GM12878 (cell line): ENCODE results near the gene SLC15A1. TPM values are rescaled to one million over a fixed set of nuclear protein-coding genes. Genes with fewer than 3 reads are reported as not detected.

Source experiments
- ATAC-seq: fragments of 200-7000 bp; cut with Tn5 transposase; 3 replicates; pipeline ENCODE4 v1.9.1; 2020; ENCODE audit warnings: mild to moderate bottlenecking, moderate library complexity
- BruUV-seq: library from RNA; stranded (reverse); fragments of 400-500 nt; replicated peaks from 2 replicates; lab custom pipeline; 2021; lab: Mats Ljungman, UMichigan
- CTCF ChIA-PET: fragments of 300-600 bp; sonication (Branson Sonifier 250); formaldehyde crosslinking; extraction: SDS; loops from one replicate; lab custom pipeline; 2021; ENCODE audit warnings: inconsistent platforms; lab: Yijun Ruan, JAX
- POLR2A ChIA-PET: fragments of 350-600 bp; formaldehyde crosslinking; extraction: SDS; loops from one replicate; lab custom pipeline; 2021; ENCODE audit warnings: inconsistent platforms; lab: Charles Lee
- RAD21 ChIA-PET: fragments of 300-600 bp; sonication (Branson Sonifier 250); formaldehyde crosslinking; loops from one replicate; lab custom pipeline; 2023; ENCODE audit warnings: antibody characterized with exemption; ENCODE audit not compliant: unreplicated experiment; lab: Charles Lee
- SMC1A ChIA-PET: fragments of 300-600 bp; sonication (Branson Sonifier 250); formaldehyde crosslinking; loops from one replicate; lab custom pipeline; 2023; ENCODE audit not compliant: unreplicated experiment, uncharacterized antibody; lab: Charles Lee
- DNase-seq: peaks from one replicate; pipeline ENCODE4 v3.0.0-alpha.2; 2011; ENCODE audit warnings: low read depth, low spot score
- FAIRE-seq: peaks from 3 replicates; lab custom pipeline; 2011; peaks lifted over from hg19 to GRCh38; lab: Jason Lieb, UNC
- H2AFZ ChIP-seq: 2 replicates; pipeline ENCODE4 v1.6.0; 2011; ENCODE audit warnings: low read depth, low read length, control low read depth; ENCODE audit not compliant: control insufficient read depth
- H3K27ac ChIP-seq: 2 replicates; pipeline ENCODE4 v1.5.1; 2011; ENCODE audit warnings: control low read depth; ENCODE audit not compliant: control insufficient read depth, insufficient read depth
- H3K27me3 ChIP-seq, 2 experiments: replicated peaks in 1 of 2; 2 replicates each; pipeline versions ENCODE4 v1.6.0 to v1.6.1; 2011; ENCODE audit warnings: low read length in 1 of 2; ENCODE audit not compliant: control insufficient read depth in 2 of 2, insufficient read depth in 2 of 2
- H3K36me3 ChIP-seq, 2 experiments: 2 replicates each; pipeline ENCODE4 v1.5.1; 2011; ENCODE audit warnings: low read length in 1 of 2; ENCODE audit not compliant: control insufficient read depth in 2 of 2, insufficient read depth in 2 of 2
- H3K4me1 ChIP-seq: 2 replicates; pipeline ENCODE4 v1.6.1; 2011; ENCODE audit warnings: mild to moderate bottlenecking, low read length, moderate library complexity, mixed read lengths; ENCODE audit not compliant: control insufficient read depth, insufficient read depth
- H3K4me2 ChIP-seq: 2 replicates; pipeline ENCODE4 v1.6.0; 2011; ENCODE audit warnings: control low read depth; ENCODE audit not compliant: control insufficient read depth, insufficient read depth
- H3K4me3 ChIP-seq: fragments of 200-600 bp; sonication (generic); 2 replicates; pipeline ENCODE4 v1.5.1; 2016
- H3K79me2 ChIP-seq: 2 replicates; pipeline ENCODE4 v1.6.0; 2011; ENCODE audit warnings: low read length; ENCODE audit not compliant: control insufficient read depth, insufficient read depth
- H3K9ac ChIP-seq: 2 replicates; pipeline ENCODE4 v1.8.0; 2011; ENCODE audit warnings: low read length, control low read depth, mixed read lengths; ENCODE audit not compliant: control insufficient read depth, insufficient read depth
- H3K9me3 ChIP-seq: replicated peaks from 3 replicates; pipeline ENCODE4 v1.5.1; 2011; ENCODE audit warnings: mild to moderate bottlenecking, low read length; ENCODE audit not compliant: control insufficient read depth, insufficient read depth
- H4K20me1 ChIP-seq: 2 replicates; pipeline ENCODE4 v1.6.0; 2011; ENCODE audit not compliant: control insufficient read depth, insufficient read depth
- BCL11A ChIP-seq: IDR thresholded peaks from 2 replicates; pipeline ENCODE4 v1.6.1; 2011; ENCODE audit warnings: low read depth, low read length
- ETV6 ChIP-seq, 2 experiments: fragments of 450-650 bp in 1 of 2; IDR thresholded peaks in 1 of 2; conservative IDR thresholded peaks in 1 of 2; 2 replicates each; pipeline ENCODE4 v1.6.1; 2014; ENCODE audit warnings: antibody characterized with exemption in 1 of 2, borderline replicate concordance in 1 of 2, low read depth in 1 of 2, mild to moderate bottlenecking in 1 of 2, moderate library complexity in 1 of 2
- JUND ChIP-seq: IDR thresholded peaks from 2 replicates; pipeline ENCODE4 v1.6.1; 2012; ENCODE audit warnings: low read depth, mild to moderate bottlenecking, low read length, improper control_type of control experiment, moderate library complexity
- KAT2A ChIP-seq: conservative IDR thresholded peaks from 2 replicates; pipeline ENCODE4 v1.6.1; 2011; ENCODE audit warnings: low read depth, low read length; ENCODE audit not compliant: control insufficient read depth
- NFIC ChIP-seq: IDR thresholded peaks from 2 replicates; pipeline ENCODE4 v1.6.1; 2012; ENCODE audit warnings: low read depth, mild to moderate bottlenecking, inconsistent platforms, low read length, moderate library complexity
- RBBP5 ChIP-seq: fragments of 200-600 bp; sonication (generic); conservative IDR thresholded peaks from 2 replicates; pipeline ENCODE4 v1.6.1; 2016
- RELA ChIP-seq: fragments of 450-650 bp; IDR thresholded peaks from 2 replicates; pipeline ENCODE4 v1.8.0; 2014; ENCODE audit warnings: borderline replicate concordance; ENCODE audit not compliant: partially characterized antibody
- RELB ChIP-seq: fragments of 450-650 bp; IDR thresholded peaks from 2 replicates; pipeline ENCODE4 v1.6.1; 2017; ENCODE audit warnings: low read depth, mild to moderate bottlenecking, moderate library complexity
- SIX5 ChIP-seq: IDR thresholded peaks from 2 replicates; pipeline ENCODE4 v1.6.1; 2011; ENCODE audit warnings: mild to moderate bottlenecking, low read depth, low read length, moderate library complexity; ENCODE audit not compliant: severe bottlenecking
- SUPT20H ChIP-seq: IDR thresholded peaks from 2 replicates; pipeline ENCODE4 v1.6.1; 2011; ENCODE audit warnings: low read depth, mild to moderate bottlenecking, low read length, moderate library complexity, borderline replicate concordance; ENCODE audit not compliant: control insufficient read depth
- TBL1XR1 ChIP-seq: IDR thresholded peaks from 2 replicates; pipeline ENCODE4 v1.6.1; 2012; ENCODE audit warnings: low read depth, low read length, improper control_type of control experiment
- ZBTB11 ChIP-seq: fragments of 450-650 bp; formaldehyde crosslinking; IDR thresholded peaks from 2 replicates; pipeline ENCODE4 v1.5.0; 2022; ENCODE audit warnings: mild to moderate bottlenecking, missing genetic modification characterization
- ZBTB4 ChIP-seq: fragments of 450-650 bp; formaldehyde crosslinking; IDR thresholded peaks from 2 replicates; pipeline ENCODE4 v1.4.0; 2022; ENCODE audit warnings: mild to moderate bottlenecking, moderate library complexity
- WGBS: methylation state at CpG from one replicate; pipeline ENCODE4 v1.1.6; 2016; ENCODE audit warnings: low lambda C conversion rate; ENCODE audit not compliant: insufficient replicate concordance, insufficient coverage; ENCODE audit errors: missing lambda C conversion rate; 5-methylcytosine and 5-hydroxymethylcytosine counted together
- in situ Hi-C: fragments of 300-500 bp; cut with MboI; formaldehyde crosslinking; loops from 9 replicates; pipeline ENCODE4 v1.14.3; 2018; ENCODE audit warnings: mixed read lengths
- intact Hi-C: fragments of 100-400 bp; cut with micrococcal nuclease; formaldehyde crosslinking; loops from one replicate; pipeline ENCODE4 v1.14.2; 2022; ENCODE audit not compliant: unreplicated experiment
- polyA plus RNA-seq, 11 experiments: library from polyadenylated mRNA; depleted of rRNA in 4 of 11; unstranded in 6 of 11; stranded (reverse) in 5 of 11; fragments of >200 nt; fragmentation: Nextera tagmentation in 4 of 11; fragmentation: Illumina TruSeq in 1 of 11; extraction: Ambion mirVana in 4 of 11; extraction: Trizol in 1 of 11; gene quantifications; 1 replicate in 1 of 11; 2 replicates in 10 of 11; pipeline versions ENCODE4 v1.2.1 to v1.2.3, GENCODE V29; 2011 to 2016; ENCODE audit warnings: inconsistent platforms in 2 of 11, missing spikeins in 2 of 11, low read depth in 1 of 11
- total RNA-seq, 4 experiments: library from RNA; depleted of rRNA in 3 of 4; stranded (reverse); fragments of >200 nt in 3 of 4; fragmentation: Illumina TruSeq in 1 of 4; extraction: Trizol in 1 of 4; gene quantifications; 2 replicates each; pipeline versions ENCODE4 v1.2.1 to v1.2.3, GENCODE V29; 2013 to 2021

SLC15A1 gene
- total and polyA plus RNA-seq, 10 of the 15 experiments (the other 5 are each of a cell fraction or from before 2014, with no cell fraction given) = not detected

GRCh38 chr13:98787173-98787572 is 34.7 kb upstream of the SLC15A1 start:
- Histone ChIP-seq H4K20me1 (no peaks in the 10 kb centered on the region), H3K27me3 (no peaks in the 10 kb centered on the region), H3K27ac (no peak overlapping the region), H3K79me2 (no peaks in the 10 kb centered on the region), H3K4me2 (no peak overlapping the region), H3K4me1 (no peaks in the 10 kb centered on the region), H3K4me3 (no peak overlapping the region), H3K9me3 (no peaks in the 10 kb centered on the region), H3K36me3 (no peaks in the 10 kb centered on the region), H2AFZ (no peak overlapping the region), H3K9ac (no peak overlapping the region)
- ATAC-seq = no peak
- 40% methylated on average over 10 of the region's 10 CpGs for WGBS
- no peak for DNase-seq
- SMC1A ChIA-PET = no interaction called here
- POLR2A ChIA-PET = no interaction called here
- BruUV-seq = no TSS peak
- RAD21 ChIA-PET = no interaction called here
- intact Hi-C loops (no loop called here), in situ Hi-C loops (no loop called here)
- FAIRE-seq = no peak
- TF ChIP-seq NFIC (no peak), BCL11A (no peak), SUPT20H (no peak), JUND (no peak), RELB (no peak), RELA (no peak), ZBTB4 (no peak), KAT2A (no peak), TBL1XR1 (no peak), ETV6 (conservative IDR thresholded peaks at IDR 0.05 in 1 of 2, IDR thresholded peaks at IDR 0.05 in 1 of 2; ENCODE audit: borderline replicate concordance in 1 of 2, low read depth in 1 of 2) (no peak), ZBTB11 (CRISPR knock-in tag) (no peak), RBBP5 (no peak), SIX5 (no peak)
- CTCF ChIA-PET = no interaction called here
